GM13976 (cell line): ENCODE results near the gene SECISBP2L.
A peak's percentile ranks its signal among the peaks of the same experiment; 100 is the strongest.

Experiments used
- DNase-seq: peaks from one replicate; pipeline ENCODE4 v3.0.0; 2012; ENCODE audit warnings: low spot score
- CTCF ChIP-seq: IDR thresholded peaks from 2 replicates; pipeline ENCODE4 v1.5.1; 2012; ENCODE audit warnings: borderline replicate concordance, mild to moderate bottlenecking; ENCODE audit not compliant: insufficient read depth; ENCODE audit errors: extremely low read depth, missing control alignments, control extremely low read depth
- in situ Hi-C: fragments of 300-500 bp; cut with MboI; formaldehyde crosslinking; loops from one replicate; pipeline ENCODE4 v1.12.0; 2022; ENCODE audit warnings: low sequenced_read_pairs, mixed read lengths, inconsistent platforms; ENCODE audit not compliant: unreplicated experiment

The SECISBP2L gene

DNA sequence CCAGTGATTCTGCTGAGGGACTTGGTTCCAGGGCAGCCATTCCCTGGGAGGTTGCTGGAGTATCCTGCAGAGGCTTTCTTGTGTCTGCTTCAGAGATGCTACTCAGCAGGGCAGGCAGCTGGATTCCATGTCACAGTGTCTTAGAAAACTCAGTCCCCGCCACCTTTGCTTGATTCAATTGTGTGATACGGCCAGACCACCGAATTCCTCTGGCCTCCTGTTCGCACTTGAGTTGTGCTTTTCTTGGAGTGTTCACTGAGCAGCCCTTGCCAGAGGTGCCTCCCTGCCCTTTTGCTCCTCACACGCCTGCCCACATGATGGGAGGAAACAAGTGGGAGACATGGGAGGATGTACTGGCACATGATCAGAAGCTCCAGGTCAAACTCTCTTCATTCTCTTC lies 62.9 kb downstream of the SECISBP2L start:
- in situ Hi-C loops: no loop called here
- no peak for TF ChIP-seq CTCF
- no peak for DNase-seq

GRCh38 chr15:48981941-48982340 lies 64.3 kb downstream of the SECISBP2L start:
- in situ Hi-C loops: no loop called here
- TF ChIP-seq CTCF: no peak
- no peak for DNase-seq

- DNase-seq: no peak
- no peak for TF ChIP-seq CTCF
- in situ Hi-C loops: no loop called here
These were observed 67.6 kb downstream of the SECISBP2L start for GRCh38 chr15:48978638-48979037.

DNA sequence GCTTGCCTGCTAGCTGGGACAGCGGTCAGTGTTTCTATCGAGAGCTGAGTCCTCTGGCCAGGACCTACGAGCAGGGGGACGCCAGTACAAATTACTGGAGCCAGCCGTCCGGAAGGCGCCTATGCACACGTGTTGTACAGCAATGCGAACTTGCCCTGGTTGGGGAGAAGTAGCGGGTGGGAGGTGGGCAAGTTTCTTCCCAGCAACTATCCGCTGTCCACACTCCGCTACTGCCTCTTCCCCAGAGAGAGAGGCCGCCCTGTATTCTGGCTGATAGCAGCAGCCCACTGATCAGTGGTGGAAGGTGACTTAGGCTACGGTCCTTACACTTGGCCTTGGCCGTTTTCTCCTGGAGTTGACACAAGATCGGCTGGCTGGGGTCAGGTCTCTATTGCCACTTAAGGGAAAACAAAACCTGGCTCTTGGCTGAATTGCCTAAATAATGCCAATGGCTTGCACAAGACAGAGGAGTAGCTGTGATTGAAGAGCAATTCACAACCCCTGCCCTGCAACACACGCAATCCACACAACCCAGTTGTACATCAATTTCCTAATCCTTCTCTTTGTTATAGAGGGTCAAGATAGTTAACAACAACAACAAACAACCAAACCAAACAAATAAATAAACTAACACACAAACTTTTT lies 69.7 kb downstream of the SECISBP2L start:
- TF ChIP-seq CTCF: no peak
- in situ Hi-C loops: no loop called here

DNA sequence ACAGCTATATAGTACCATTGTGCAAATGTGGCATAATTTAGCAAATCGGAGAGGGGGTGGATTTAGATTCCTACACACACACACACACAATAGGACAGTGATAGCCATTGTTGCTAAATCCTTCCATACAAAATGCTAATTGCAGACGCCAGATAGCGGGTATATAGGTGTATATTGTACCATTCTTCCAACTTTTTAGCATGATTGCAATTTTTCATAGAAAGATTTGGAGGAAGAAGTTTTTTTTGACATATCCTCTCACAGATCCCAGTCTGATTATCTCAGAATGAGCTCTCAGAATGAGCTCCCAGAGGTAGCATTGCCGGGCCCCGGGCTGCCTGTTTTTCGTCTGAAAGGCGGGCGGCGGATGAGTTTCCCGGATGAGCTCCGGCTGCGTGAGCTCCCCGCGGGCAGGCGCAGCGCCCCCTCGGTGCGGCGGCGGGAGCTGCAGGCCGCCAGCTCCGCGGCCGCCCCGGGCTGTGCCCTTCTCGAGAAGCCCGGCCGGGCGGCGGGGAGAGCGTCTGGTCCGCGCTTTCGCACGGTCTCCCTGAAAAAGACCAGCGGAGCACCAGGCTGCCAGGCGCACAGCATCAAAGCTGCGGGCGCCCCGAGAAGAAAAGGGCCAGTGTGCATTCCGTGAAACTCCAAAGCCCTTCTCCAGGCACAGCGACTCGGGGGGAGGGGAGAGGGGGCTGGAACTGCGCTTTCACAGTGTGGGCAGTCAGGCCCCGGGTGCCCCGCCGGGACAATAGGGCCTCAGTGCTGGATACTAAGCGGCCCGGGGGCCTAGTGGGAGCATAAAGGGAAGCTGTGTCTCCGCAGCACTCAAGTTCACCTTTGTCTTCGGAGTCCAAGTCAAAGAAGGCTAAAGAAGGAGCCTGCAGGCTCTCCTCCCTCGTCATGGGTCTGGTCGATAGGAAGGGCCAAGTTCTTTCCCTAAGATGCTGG lies 70.5 kb downstream of the SECISBP2L start:
- in situ Hi-C loops: no loop called here
- DNase-seq: peak; percentile 91
- peak; percentile 91 for TF ChIP-seq CTCF

More for the DNA sequence above, 69.7 kb downstream of the SECISBP2L start:
- DNase-seq: no peak

DNA sequence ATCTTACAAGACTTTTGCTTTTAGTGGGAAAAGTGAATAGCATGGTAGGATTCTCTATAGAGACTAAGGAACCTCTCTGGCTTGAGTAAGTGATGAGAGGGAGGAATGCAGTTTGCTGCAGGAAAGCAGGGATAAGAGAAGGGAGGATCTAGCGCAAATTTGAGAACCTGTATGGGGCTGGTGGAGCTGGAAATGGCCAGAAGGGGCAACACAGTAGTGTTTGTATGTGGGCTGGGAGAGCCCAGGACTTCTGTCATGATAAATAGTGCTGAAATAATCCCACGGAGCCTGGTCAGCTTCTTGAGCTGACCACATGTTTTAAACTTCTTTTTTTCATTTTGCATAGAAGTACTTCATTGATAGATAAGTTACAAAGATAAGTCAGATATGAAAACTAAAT lies 71.4 kb downstream of the SECISBP2L start:
- DNase-seq: no peak
- in situ Hi-C loops: loop anchor here (25.0 kb wide), 1 partner anchor 613 kb away; no protein-coding TSS in a partner anchor

More for the DNA sequence above, 71.4 kb downstream of the SECISBP2L start:
- TF ChIP-seq CTCF: no peak
